HG03139 (cell line): ENCODE measurements around the gene FADS2.
A peak's percentile ranks its signal among the peaks of the same experiment; 100 is the strongest.

Source experiments
- ATAC-seq: cut with Tn5 transposase; IDR thresholded peaks from one replicate; pipeline ENCODE4 v1.9.1; 2021; ENCODE audit not compliant: unreplicated experiment

FADS2 gene

DNA sequence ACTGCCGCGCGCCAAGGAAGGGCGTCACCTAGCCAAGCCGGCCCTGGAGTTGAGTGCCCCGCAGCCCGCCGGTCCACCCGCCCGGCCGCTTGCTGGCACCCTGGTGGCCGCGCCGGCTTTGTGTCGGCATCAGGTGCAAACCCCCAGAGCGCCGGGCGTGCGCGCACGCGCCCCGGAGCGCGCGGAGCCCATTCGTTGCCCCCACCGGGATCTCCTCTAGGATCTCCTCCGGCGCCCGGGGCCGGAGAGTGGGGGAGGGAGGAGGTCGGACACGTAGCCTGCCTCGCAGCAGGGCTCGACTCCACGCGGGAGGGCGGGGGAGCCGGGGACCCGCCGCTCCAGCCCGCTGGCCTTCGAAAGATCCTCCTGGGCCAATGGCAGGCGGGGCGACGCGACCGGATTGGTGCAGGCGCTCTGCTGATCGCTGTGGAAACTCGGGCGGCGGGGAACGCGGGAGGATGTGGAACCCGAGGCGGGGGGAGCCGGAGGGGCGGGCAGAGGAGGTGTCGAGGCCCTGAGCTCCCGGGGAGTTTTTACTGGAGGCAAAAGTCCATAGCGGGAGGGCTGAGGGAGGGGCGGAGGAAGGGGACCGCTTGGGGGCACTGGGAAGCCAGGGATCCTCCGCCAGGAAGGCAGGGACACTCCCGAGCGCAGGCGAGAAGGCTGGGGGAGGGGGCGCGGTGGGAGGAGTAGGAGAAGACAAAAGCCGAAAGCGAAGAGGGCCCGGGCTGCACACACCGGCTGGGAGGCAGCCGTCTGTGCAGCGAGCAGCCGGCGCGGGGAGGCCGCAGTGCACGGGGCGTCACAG is at the start of gene FADS2:
Gene FADS2, plus strand, starts transcription at position 730 of the 808 bp plus-strand sequence. CDS start 91 bp downstream, outside the sequence.
- ATAC-seq: peak; percentile 65

DNA sequence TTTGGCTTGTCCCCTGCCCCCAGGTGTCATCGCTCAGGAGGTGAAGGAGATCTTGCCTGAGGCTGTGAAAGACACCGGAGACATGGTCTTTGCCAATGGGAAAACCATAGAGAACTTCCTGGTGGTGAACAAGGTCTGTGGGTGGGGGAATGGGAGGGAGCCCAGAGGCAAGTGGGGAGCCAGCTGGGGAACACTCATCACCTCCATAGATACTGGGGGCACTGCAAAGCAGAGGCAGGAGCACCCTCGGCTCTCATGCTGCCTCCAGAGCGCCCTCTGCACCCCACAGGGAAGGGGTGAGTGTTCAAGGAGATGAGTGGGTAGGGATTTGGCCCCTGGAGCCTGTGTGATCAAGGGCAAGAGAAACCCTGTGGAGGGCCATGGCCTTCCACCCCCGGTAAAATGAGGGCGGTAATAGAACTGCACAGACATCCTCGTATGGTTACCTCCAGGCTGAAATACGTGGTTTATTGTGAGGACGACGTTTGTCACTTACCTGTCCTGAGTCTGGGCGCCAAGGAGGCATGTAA is 49.7 kb upstream of the FADS2 start:
- no peak for ATAC-seq

DNA sequence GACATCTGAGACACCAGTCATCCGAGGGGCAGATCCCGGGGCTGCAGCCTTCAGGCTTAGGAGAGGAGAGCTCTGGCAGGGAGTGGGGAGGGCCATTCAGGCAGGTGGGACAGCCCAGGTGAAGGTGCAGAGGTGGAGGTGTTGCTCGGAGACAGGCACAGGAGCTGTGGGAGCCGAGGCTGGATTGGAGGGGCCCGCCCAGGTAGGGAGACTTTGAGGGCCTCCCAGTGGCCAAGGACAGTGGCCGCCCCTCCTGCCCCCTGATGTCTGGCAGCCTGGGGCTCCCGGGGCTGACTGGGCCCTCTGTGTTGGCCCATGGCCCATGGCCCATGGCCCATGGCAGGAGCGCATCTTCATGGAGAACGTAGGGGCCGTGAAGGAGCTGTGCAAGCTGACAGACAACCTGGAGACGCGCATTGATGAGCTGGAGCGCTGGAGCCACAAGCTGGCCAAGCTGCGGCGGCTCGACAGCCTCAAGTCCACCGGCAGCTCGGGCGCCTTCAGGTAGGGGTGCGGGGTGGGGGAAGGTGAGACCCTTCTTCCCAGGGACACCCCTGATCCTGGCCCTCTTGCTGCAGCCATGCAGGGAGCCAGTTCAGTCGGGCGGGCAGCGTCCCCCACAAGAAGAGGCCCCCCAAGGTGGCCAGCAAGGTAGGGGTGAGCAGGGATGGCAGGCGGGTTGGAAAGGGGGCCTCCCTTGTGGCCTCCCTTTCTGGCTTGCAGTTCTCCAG is 49.0 kb upstream of the FADS2 start:
- no peak for ATAC-seq

DNA sequence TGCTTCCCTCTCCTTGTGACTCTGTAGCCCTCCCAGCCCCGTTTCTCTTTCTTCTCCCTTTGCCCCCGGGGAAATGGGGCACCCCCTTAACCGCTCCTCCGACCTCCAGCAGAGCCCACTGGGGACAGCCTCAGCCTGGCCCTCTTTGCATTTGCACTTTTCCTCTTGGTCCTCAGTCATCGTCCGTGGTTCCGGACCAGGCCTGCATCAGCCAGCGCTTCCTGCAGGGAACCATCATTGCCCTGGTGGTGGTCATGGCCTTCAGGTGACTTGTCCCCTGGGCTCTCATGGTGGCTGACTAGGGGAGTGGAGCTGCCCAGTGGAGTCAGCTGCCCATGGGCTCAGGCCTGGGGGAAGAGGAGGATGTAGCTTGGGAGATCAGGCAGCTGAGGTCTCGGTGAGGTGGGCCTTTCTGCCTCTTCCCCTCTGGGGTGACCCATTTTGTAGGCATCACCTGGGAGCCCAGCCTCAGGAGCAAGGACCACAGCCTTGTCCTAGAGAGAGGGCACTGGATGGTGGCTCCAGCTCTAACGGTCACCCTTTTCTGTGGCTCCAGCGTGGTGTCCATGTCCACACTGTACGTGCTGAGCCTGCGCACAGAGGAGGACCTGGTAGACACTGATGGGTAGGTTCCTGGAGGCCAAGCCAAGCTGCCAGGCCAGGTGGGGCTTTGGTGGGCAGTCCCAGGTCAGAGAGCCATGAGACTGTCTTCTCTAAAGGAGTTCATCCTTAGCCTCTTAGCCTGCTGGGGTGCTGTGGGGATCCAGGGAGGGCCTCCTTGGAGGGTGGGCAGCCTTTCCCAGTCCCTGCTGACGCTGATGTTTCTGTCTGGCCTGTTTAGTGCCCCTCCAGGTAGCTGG is 48.2 kb upstream of the FADS2 start:
- no peak for ATAC-seq

DNA sequence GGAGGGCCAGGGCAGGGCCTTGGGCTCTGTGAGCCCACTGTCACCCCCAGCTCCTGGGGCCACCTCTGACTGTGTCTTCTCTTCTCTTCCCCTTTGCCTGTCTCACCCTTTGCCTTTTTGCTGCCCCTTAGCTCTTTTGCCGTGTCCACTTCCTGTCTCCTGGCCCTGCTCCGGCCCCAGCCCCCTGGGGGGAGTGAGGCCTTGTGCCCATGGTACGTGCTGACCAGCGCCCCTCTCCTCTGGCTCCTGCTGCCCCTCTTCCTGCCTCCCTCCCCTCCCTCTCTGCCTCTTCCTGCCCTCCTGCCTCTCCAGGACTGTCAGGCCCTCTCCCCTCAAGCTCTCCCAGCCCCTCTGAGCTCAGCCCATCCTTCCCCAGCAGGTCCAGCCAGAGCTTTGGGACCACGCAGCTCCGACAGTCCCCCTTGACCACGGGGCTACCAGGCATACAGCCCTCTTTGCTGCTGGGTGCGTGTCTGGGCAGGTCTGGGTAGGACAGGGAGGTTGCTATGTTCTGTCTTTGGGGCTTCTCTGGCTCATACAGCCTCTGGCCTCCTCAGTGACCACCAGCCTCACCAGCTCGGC is 47.4 kb upstream of the FADS2 start:
- no peak for ATAC-seq

DNA sequence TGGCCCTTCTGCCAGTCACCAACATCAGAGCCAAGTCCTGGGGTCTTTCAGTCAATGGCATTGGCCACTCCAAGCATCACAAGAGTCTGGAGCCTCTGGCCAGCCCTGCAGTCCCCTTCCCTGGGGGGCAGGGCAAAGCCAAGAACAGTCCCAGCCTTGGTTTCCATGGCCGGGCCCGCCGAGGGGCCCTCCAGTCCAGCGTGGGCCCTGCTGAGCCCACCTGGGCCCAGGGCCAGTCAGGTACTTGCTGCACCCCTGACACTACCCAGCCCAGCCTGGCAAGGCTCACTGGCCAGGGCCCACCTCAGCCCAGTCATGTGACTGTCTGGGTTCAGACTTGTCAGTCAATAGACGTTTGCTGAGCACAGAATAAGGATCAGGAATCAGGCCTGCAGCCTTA is 46.5 kb upstream of the FADS2 start:
- ATAC-seq: no peak

DNA sequence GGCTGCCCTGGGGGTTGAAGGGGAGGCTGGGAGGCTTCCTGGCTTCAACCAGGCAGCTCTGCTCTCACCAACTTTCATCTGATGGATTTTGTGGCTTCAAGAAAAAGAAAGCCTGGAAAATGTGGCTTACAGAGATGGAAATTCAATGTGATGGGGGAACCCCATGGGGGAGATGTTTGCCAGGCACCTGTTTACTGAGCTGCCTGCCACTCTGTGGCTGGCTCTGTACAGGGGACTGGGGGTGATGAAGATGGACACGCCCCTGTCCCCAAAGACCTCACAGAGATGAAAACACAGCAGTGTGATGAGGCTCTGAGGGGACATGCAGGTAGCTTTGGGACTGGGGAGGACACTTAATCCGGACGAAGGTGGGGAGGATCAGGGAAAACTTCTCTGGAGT is 45.8 kb upstream of the FADS2 start:
- ATAC-seq: no peak

DNA sequence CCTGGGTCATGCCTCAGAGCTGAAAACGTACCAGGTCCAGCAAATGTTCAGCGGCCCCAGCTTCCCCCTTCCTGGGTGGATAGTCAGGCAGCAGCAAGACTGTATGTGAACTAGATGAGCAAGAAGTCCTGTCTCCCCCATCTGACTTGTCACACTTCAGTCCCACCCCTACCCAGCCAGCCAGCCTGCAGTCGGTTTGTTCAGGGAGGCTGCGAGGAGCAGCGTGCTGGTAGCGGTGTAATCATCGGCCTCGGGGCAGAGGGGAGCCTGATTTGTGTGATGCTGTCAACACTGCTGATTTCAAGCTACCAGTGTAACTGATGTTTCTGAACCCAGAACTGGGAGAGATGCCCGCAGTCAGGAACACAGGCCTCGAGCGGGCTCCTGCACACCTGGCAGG is 45.3 kb upstream of the FADS2 start:
- no peak for ATAC-seq

DNA sequence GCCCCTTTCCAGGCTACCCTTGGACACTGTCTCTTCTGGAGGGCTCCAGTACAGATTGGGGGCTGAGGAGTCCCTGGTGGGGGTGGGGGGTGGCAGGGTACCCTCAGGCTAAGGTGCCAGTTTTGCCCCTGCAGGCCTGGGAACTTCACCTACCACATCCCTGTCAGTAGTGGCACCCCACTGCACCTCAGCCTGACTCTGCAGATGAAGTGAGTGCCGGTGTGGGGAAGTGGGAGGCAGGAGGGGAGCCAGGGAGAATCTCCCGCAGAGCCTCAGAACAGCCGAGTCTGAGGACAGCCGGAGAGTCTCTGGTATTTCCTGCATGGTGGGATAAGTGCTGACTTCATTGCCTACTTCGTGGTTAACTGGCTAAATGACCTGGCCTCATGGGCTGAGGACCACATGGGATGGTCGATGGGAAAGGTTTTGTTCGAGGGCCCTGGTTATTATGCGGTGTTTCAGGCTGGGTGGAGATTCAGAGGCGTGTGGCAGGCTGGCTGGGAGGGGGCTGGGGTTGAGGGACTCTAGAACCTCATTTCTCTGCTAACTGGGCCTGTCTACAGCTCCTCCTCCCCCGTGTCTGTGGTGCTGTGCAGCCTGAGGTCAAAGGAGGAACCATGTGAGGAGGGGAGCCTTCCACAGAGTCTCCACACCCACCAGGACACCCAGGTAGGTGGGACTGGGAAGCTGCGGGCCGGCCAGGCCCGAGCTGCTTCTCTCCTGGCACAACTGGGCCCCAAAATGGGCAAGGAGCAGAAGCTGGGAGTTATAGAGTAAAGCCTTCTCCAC is 44.2 kb upstream of the FADS2 start:
- no peak for ATAC-seq

DNA sequence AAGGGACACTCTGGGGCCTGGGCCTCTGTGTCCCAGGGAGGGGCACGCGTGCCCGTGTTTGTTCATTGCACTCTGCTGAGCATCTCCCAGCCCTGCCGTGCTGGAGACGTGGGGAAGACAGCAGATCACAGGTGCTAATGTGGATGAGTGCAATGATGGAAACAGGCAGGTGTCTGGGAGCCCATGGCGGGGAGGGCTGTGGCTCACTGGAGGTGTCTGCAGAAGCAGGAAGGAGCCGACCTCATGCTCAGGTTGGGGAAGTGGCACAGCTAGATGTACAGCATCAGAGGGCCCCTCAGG is 43.6 kb upstream of the FADS2 start:
- ATAC-seq: no peak

DNA sequence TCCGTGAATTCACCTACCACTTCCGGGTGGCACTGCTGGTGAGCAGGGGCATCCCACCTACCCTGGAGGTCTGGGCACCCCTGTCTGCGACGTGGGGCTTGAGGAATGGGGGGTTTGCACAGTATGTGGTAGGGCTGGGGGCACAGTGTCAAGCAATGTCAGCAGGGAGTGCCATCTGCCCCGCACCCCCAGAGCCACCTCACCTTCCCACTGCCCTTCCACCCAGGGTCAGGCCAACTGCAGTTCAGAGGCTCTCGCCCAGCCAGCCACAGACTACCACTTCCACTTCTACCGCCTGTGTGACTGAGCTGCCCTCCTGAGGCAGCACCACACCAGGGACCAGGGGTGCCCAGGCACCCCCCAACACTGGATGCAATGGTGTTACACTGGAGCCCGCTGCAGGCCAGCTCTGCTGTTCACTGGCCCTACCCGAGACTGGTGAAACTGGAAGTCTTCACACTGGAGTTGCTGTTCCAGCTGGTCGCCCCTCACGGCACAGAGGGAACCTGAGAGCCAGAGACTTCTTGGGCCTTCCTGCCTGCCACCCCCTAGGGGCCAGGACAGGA is 42.2 kb upstream of the FADS2 start:
- ATAC-seq: no peak

DNA sequence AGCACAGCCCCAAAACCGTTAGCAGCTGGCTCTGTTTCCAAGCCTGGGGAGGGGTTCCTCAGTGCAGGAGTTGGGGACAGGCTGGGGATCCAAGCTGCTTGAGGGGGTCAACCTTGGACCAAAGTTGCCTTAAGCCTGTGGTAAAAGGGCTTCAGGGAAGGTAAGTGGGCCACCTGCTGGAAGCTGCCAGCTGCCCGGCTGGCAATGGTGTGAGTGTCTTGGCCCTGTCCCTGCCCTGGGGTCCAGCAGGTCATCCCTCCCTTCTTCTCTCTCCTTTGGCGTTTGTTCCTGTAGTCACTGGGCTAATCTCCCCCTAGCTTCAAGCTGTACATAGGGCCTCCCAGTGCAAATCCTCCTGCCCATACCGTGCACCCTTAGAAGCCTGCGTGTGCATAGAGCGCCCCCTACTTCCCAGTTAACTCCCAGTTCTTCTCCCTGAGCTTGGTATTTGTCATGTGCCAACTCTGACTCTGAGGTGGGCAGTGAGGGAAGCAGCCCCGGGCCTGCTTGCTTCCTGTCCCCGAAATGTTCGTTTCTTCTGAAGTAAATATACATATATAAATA is 40.1 kb upstream of the FADS2 start:
- no peak for ATAC-seq

DNA sequence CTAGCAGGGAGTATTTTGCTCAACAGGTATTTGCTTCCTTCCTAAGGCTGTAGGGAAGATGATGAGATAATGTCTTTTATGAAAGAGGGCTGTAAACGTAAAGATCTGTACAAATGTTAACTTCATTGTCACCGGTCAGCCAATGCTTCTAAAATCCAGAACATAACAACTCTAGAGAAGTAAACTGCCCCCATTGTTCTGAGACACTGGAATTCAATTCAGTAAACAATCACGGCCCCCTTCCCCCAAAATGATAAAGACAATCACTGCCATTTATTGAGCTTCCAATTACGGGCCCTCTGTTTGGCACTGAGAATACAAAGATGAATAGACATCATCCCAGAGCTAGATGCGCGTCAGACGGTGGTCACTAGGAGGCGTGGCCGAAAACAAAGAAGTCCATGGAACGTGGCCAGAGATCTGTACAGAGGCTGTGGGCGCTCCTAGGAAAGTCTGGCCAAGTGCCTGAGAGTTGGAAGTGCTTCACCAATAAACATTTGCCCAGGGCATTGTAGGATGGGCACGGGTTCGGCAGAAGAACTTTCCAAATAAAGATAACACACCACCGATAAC is 36.3 kb upstream of the FADS2 start:
- ATAC-seq: no peak

DNA sequence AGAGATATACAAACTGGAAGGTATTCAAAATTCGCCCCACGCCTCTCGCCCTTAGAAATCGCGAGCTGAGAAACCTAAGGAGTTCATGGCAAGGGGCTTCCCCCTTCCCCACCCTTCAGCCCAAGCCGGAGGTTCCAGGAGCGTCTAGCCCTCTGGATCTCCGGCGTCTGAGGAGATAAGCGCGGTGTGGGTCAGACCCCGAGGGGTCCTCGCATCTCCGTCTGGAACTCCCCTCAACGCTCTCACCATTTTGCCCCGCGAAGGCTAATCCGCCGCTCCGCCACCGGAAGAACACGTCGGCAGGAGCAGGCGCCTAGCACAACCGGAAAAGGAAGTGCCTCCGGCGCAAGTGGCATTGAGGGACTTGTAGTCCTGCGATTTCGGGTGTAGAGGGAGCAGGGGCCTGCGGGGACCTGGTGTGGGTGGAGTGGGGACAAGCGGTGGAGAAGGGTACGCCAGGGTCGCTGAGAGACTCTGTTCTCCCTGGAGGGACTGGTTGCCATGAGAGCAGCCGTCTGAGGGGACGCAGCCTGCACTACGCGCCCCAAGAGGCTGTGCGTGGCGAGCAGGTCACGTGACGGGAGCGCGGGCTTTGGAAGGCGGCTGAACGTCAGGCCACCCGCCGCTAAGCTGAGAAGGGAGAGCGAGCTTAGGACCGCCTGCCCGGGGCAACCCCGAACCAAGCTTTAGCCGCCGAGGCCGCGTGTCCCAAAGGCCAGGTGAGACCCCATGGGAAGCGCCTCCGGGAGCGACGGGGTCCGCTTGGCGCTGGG is 35.6 kb upstream of the FADS2 start, which contains the start of the genes FEN1 and TMEM258:
Gene FEN1, plus strand, starts transcription at position 602 of the 773 bp plus-strand sequence. CDS start 2,451 bp downstream, outside the sequence.
Gene TMEM258, minus strand, starts transcription at position 290 of the 773 bp plus-strand sequence. Its CDS starts 41 bp downstream, at position 249.
- ATAC-seq: peak; percentile 73

DNA sequence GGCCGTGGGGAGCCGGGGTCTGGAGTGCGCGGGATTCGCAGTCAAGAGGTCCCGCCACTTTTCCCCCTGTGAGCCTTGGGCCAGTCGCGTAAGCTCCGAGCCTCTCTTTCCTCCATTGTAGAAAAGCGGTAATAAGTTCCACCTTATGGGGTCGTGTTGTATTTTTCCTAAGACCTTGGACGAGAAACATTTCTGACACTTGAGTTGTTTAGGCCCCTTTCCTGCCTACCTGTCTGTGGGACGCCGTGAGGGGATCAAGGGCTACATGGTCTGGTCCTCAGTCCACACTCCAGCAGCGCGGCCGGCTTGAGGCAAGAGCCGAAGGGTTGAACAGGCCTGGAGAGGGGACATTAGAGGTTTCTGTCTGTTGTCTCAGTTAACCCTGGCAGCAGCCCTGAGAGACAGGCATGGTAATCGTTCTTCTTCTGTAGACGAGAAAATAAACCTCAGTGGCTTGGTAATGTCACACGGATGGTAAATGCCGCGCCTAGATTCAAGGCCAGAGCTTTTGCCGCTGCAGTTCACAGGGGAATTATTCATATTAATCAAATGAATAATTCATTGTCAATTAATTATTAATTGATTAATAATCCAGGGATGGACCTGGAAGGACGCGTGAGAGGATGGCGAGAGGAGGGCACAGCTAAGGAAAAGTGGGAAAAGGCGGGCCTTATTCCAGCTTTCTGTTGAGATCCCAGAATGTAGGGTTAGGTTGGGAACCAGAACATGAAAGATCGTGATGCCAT is 34.8 kb upstream of the FADS2 start:
- ATAC-seq: peak; percentile 28

DNA sequence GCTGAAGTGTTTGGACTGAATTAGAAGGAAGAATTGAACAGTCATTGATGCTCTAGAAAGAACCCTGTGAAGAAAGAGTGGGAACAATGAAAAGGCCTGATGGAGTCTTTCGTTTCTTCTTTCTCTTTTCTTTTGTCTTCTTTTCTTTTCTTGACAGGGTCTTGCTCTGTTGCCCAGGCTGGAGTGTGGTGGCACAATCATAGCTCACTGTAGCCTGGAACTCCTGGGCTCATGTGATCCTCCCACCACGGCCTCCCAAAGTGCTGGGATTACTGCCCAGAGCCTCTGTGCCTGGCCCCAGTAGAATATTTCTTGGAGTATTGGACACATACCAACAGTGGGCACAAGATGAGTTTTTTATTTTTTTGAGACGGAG is 34.3 kb upstream of the FADS2 start:
- no peak for ATAC-seq

DNA sequence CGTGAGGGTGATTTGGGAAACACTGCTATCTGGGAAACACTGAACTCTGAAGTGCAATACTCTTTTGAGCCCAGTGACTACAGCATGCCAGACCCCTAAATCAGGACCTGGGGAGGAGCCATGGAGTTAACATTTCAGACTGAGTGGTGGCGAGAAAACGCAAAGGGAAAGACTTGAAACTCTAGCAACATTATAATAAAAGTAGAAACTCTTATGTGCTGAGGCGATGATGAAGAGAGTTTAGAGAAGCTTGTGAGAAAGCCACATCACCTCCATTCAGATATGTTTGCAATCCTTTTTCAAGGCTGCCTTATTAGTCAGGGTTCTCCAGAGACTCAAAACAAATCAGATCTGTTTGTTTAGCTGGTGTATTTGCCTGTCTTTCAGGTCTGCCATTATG is 33.5 kb upstream of the FADS2 start:
- no peak for ATAC-seq

DNA sequence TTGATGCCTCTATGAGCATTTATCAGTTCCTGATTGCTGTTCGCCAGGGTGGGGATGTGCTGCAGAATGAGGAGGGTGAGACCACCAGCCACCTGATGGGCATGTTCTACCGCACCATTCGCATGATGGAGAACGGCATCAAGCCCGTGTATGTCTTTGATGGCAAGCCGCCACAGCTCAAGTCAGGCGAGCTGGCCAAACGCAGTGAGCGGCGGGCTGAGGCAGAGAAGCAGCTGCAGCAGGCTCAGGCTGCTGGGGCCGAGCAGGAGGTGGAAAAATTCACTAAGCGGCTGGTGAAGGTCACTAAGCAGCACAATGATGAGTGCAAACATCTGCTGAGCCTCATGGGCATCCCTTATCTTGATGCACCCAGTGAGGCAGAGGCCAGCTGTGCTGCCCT is 32.6 kb upstream of the FADS2 start:
- no peak for ATAC-seq
